Keratinocyte (primary cell): ENCODE measurements around the gene METAP1. TPM values are rescaled to one million over a fixed set of nuclear protein-coding genes. Genes with fewer than 3 reads are reported as not detected.

Experiments
- DNase-seq: peaks from one replicate; pipeline ENCODE4 v3.0.0-alpha.2; 2011; ENCODE audit warnings: low read depth, missing footprints, low spot score
- FAIRE-seq: peaks from 2 replicates; lab custom pipeline; 2011; peaks lifted over from hg19 to GRCh38; lab: Jason Lieb, UNC
- H2AFZ ChIP-seq: 2 replicates; pipeline ENCODE4 v1.6.0; 2012; ENCODE audit warnings: low read length, control low read depth, inconsistent platforms; ENCODE audit not compliant: control insufficient read depth
- H3K27ac ChIP-seq: 2 replicates; pipeline ENCODE4 v1.5.1; 2011; ENCODE audit warnings: low read length; ENCODE audit not compliant: control insufficient read depth, insufficient read depth
- H3K27me3 ChIP-seq: 3 replicates; pipeline ENCODE4 v1.6.0; 2011; ENCODE audit warnings: low read length; ENCODE audit not compliant: control insufficient read depth, insufficient read depth; ENCODE audit errors: extremely low read depth
- H3K36me3 ChIP-seq, 2 experiments: 2 replicates in 1 of 2; 3 replicates in 1 of 2; pipeline ENCODE4 v1.5.1; 2011; ENCODE audit warnings: low read length in 2 of 2, mild to moderate bottlenecking in 1 of 2; ENCODE audit not compliant: control insufficient read depth in 2 of 2, insufficient read depth in 2 of 2; ENCODE audit errors: extremely low read depth in 1 of 2
- H3K4me1 ChIP-seq: 3 replicates; pipeline ENCODE4 v1.5.1; 2011; ENCODE audit warnings: low read length; ENCODE audit not compliant: control insufficient read depth, insufficient read depth; ENCODE audit errors: extremely low read depth
- H3K4me2 ChIP-seq: 3 replicates; pipeline ENCODE4 v1.6.0; 2011; ENCODE audit warnings: low read depth, low read length; ENCODE audit not compliant: control insufficient read depth, insufficient read depth; ENCODE audit errors: extremely low read depth
- H3K4me3 ChIP-seq, 3 experiments: fragments of 200-600 bp in 1 of 3; sonication (generic) in 1 of 3; 2 replicates in 2 of 3; 3 replicates in 1 of 3; pipeline ENCODE4 v1.5.1; 2011 to 2016; ENCODE audit warnings: low read length in 3 of 3, mild to moderate bottlenecking in 3 of 3, control low read depth in 2 of 3, inconsistent platforms in 1 of 3, low read depth in 1 of 3, mixed read lengths in 1 of 3, mixed run types in 1 of 3, moderate library complexity in 1 of 3; ENCODE audit not compliant: control insufficient read depth in 2 of 3, insufficient read depth in 2 of 3; ENCODE audit errors: extremely low read depth in 1 of 3
- H3K79me2 ChIP-seq: 2 replicates; pipeline ENCODE4 v1.6.0; 2012; ENCODE audit warnings: low read length; ENCODE audit not compliant: control insufficient read depth, insufficient read depth
- H3K9ac ChIP-seq: 3 replicates; pipeline ENCODE4 v1.6.0; 2011; ENCODE audit warnings: low read length; ENCODE audit not compliant: control insufficient read depth, insufficient read depth; ENCODE audit errors: extremely low read depth
- H3K9me1 ChIP-seq: 3 replicates; pipeline ENCODE4 v1.6.0; 2011; ENCODE audit warnings: low read length; ENCODE audit not compliant: control insufficient read depth, insufficient read depth; ENCODE audit errors: extremely low read depth
- H3K9me3 ChIP-seq: 2 replicates; pipeline ENCODE4 v1.5.1; 2012; ENCODE audit warnings: low read depth, low read length; ENCODE audit not compliant: control insufficient read depth
- H4K20me1 ChIP-seq: 3 replicates; pipeline ENCODE4 v1.6.0; 2011; ENCODE audit warnings: low read length; ENCODE audit not compliant: control insufficient read depth, insufficient read depth; ENCODE audit errors: extremely low read depth
- EZH2 ChIP-seq: IDR thresholded peaks from one replicate; pipeline ENCODE4 v1.6.1; 2012; ENCODE audit warnings: inconsistent platforms, mild to moderate bottlenecking, low read length, moderate library complexity
- dilution Hi-C: fragments of 300-500 bp; cut with MboI; formaldehyde crosslinking; loops from one replicate; pipeline ENCODE4 v1.7.0; 2020; ENCODE audit warnings: low sequenced_read_pairs; ENCODE audit not compliant: extremely low pct_ligation_motif_present
- polyA plus RNA-seq, 5 experiments: library from polyadenylated mRNA; depleted of rRNA in 3 of 5; stranded (reverse) in 3 of 5; stranded (forward) in 1 of 5; unstranded in 1 of 5; fragments of >200 nt; gene quantifications; 1 replicate in 1 of 5; 2 replicates in 3 of 5; 3 replicates in 1 of 5; pipeline versions ENCODE4 v1.2.1 to v1.2.3, GENCODE V29; 2011 to 2012; ENCODE audit warnings: missing spikeins in 2 of 5, low read depth in 1 of 5, low replicate concordance in 1 of 5
- TF ChIP-seq, protein P1 (sequence below), 3 experiments: IDR thresholded peaks in 1 of 3; conservative IDR thresholded peaks in 1 of 3; optimal IDR thresholded peaks in 1 of 3; 2 replicates in 2 of 3; 3 replicates in 1 of 3; pipeline versions ENCODE3 to v1.5.1; 2011; ENCODE audit warnings: low read length in 3 of 3, mild to moderate bottlenecking in 3 of 3, moderate library complexity in 2 of 3, control low read depth in 1 of 3, inconsistent platforms in 1 of 3; ENCODE audit not compliant: insufficient read depth in 2 of 3; ENCODE audit errors: extremely low read depth in 1 of 3

METAP1 gene
- polyA plus RNA-seq, 1 donor (not counting 4 experiments of a cell fraction or from before 2014, with no cell fraction given) = 89.4 TPM

DNA sequence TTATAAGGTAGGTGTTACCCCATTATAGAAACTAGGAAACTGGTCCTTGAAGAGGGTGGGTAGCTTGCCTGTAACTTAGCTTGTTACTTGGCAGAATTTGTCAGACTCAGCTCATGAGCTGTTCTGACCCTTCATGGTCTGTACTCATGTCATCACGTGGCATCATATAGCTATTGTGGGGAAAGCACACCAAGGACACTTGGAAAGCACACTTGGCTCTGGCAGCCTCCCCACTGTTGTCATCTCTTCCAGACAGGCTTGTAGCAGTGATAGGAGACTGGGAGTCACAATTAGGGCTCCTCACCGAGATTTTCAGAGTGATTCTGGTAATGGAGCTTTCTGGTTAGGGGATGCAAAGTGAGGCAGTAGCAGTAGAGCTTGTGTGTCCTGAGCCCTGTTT lies 62.7 kb downstream of the METAP1 start:
- peak; percentile 76 for FAIRE-seq
- dilution Hi-C loops = no loop called here

DNA sequence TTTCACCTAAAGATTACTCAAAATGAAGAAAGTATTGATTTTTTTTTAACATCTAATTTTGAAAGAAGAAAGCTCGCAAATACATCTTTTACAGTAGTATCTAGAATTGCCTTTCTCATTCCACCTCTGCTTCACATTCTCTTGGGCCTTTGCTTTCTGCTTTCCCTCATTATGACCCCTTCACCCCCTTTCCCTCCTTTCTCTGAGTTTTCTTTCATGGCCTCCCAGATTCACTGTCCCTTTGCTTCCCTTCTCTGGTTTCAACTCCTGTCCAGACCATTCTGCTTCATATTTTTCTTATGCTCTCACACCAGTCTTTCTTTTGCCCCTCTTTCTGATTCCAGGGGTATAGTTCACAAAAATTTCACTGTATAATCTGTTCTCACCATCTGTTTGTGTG lies 64.0 kb downstream of the METAP1 start:
- Histone ChIP-seq H3K79me2 (peaks cover 8% of the 10 kb centered on the region), H3K9ac (no peak overlapping the region), H3K4me1 (peaks cover 23% of the 10 kb centered on the region), H3K27ac (peak overlapping the region; percentile 16), H4K20me1 (no peaks in the 10 kb centered on the region), H2AFZ (no peak overlapping the region), H3K9me3 (no peaks in the 10 kb centered on the region), H3K9me1 (no peaks in the 10 kb centered on the region), H3K4me3 (peak overlapping the region in 1 of 3 experiments; percentile 24), H3K36me3 (peaks cover 12 to 18% of the 10 kb centered on the region in 2 experiments), H3K4me2 (peak overlapping the region; percentile 66), H3K27me3 (no peaks in the 10 kb centered on the region)
- TF ChIP-seq, protein P1, sequence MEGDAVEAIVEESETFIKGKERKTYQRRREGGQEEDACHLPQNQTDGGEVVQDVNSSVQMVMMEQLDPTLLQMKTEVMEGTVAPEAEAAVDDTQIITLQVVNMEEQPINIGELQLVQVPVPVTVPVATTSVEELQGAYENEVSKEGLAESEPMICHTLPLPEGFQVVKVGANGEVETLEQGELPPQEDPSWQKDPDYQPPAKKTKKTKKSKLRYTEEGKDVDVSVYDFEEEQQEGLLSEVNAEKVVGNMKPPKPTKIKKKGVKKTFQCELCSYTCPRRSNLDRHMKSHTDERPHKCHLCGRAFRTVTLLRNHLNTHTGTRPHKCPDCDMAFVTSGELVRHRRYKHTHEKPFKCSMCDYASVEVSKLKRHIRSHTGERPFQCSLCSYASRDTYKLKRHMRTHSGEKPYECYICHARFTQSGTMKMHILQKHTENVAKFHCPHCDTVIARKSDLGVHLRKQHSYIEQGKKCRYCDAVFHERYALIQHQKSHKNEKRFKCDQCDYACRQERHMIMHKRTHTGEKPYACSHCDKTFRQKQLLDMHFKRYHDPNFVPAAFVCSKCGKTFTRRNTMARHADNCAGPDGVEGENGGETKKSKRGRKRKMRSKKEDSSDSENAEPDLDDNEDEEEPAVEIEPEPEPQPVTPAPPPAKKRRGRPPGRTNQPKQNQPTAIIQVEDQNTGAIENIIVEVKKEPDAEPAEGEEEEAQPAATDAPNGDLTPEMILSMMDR (optimal IDR thresholded peaks at IDR 0.05 in 1 of 3, IDR thresholded peaks at IDR 0.05 in 1 of 3, conservative IDR thresholded peaks at IDR 0.05 in 1 of 3; ENCODE audit: extremely low read depth in 1 of 3, insufficient read depth in 2 of 3, low read length in 3 of 3) = no peak
- TF ChIP-seq EZH2 = no peak
- dilution Hi-C loops = no loop called here
- peak; percentile 26 for FAIRE-seq
- no peak for DNase-seq

More for the DNA sequence above, 62.7 kb downstream of the METAP1 start:
- Histone ChIP-seq H3K4me3 (no peak overlapping the region), H4K20me1 (no peaks in the 10 kb centered on the region), H2AFZ (no peak overlapping the region), H3K27me3 (no peaks in the 10 kb centered on the region), H3K4me1 (peaks cover 23% of the 10 kb centered on the region), H3K9ac (no peak overlapping the region), H3K79me2 (peaks cover 8% of the 10 kb centered on the region), H3K36me3 (peaks cover 12 to 18% of the 10 kb centered on the region in 2 experiments), H3K4me2 (no peak overlapping the region), H3K9me3 (no peaks in the 10 kb centered on the region), H3K9me1 (no peaks in the 10 kb centered on the region), H3K27ac (no peak overlapping the region)
- TF ChIP-seq EZH2 = no peak
- TF ChIP-seq, protein P1 (optimal IDR thresholded peaks at IDR 0.05 in 1 of 3, IDR thresholded peaks at IDR 0.05 in 1 of 3, conservative IDR thresholded peaks at IDR 0.05 in 1 of 3; ENCODE audit: extremely low read depth in 1 of 3, insufficient read depth in 2 of 3, low read length in 3 of 3) = no peak
- no peak for DNase-seq
